ENCODE measurements around the gene VPS51.

DNA sequence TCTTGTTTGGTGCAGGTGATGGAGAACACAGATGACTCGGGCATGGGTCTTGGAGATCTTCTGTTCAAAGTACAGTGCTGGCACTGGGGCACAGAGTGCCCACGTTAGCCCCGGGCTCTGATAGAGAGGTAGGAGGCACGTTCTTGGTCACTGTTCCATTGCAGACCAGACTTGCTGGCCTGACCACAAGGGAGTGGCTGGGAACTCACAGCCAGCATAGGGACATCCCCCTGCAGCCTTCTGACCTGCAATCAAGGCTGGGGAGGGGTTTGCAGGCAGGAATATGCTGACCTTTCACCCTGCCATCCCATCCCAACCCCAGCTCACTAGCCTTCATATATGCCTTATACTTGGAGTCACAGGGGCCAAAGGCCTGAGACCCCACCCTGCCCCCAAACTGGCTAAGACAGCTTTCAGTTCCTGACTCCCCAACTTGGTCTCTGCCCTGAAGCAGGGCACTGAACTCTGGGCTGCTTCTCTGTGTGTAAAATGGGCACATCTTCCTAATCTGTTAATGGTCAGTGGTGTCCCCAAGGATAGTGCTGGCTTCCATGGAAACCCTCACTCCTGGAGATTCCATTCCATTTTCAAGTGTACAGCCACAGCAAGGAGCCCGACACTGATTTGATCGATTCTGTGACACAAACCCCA, 30.7 kb downstream of the VPS51 start:
- TF ChIP-seq, protein P1, sequence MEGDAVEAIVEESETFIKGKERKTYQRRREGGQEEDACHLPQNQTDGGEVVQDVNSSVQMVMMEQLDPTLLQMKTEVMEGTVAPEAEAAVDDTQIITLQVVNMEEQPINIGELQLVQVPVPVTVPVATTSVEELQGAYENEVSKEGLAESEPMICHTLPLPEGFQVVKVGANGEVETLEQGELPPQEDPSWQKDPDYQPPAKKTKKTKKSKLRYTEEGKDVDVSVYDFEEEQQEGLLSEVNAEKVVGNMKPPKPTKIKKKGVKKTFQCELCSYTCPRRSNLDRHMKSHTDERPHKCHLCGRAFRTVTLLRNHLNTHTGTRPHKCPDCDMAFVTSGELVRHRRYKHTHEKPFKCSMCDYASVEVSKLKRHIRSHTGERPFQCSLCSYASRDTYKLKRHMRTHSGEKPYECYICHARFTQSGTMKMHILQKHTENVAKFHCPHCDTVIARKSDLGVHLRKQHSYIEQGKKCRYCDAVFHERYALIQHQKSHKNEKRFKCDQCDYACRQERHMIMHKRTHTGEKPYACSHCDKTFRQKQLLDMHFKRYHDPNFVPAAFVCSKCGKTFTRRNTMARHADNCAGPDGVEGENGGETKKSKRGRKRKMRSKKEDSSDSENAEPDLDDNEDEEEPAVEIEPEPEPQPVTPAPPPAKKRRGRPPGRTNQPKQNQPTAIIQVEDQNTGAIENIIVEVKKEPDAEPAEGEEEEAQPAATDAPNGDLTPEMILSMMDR (conservative IDR thresholded peaks at IDR 0.05), result no peak
- no peak for TF ChIP-seq EZH2 (IDR thresholded peaks at IDR 0.05; ENCODE audit: low read depth)
